Measurements from ENCODE around the gene ANKRD65.
"Not testable (repeated sequence)": the region's sequence is repeated elsewhere in the genome, so short reads cannot be mapped to it uniquely, and the experiment has no call there.

The ANKRD65 gene

GRCh38 chr1:1415751-1416150 lies 5.3 kb downstream of the ANKRD65 start:
- DNase-seq (ENCODE audit: low read depth): no peak

GRCh38 chr1:1412311-1412902 lies 8.7 kb downstream of the ANKRD65 start:
- not testable (repeated sequence) for DNase-seq (ENCODE audit: low read depth)

- no peak for DNase-seq (ENCODE audit: low read depth)
Measured at GRCh38 chr1:1411626-1412025, 9.4 kb downstream of the ANKRD65 start.

GRCh38 chr1:1410238-1410637 lies 10.8 kb downstream of the ANKRD65 start:
- not testable (repeated sequence) for DNase-seq (ENCODE audit: low read depth)

GRCh38 chr1:1407636-1408318 lies 13.3 kb downstream of the ANKRD65 start:
- DNase-seq (ENCODE audit: low read depth): no peak

GRCh38 chr1:1406821-1407635 lies 14.0 kb downstream of the ANKRD65 start, which contains the start of gene MRPL20:
MRPL20 (minus strand) TSS chr1:1407293; CDS start chr1:1407217, 76 bp downstream.
- peak; percentile 94 for DNase-seq (ENCODE audit: low read depth)

GRCh38 chr1:1406101-1406820 lies 14.8 kb downstream of the ANKRD65 start:
- no peak for DNase-seq (ENCODE audit: low read depth)

GRCh38 chr1:1403653-1404052 lies 17.4 kb downstream of the ANKRD65 start:
- DNase-seq (ENCODE audit: low read depth): no peak

- not testable (repeated sequence) for DNase-seq (ENCODE audit: low read depth)
Measured at GRCh38 chr1:1402901-1403392, 18.1 kb downstream of the ANKRD65 start.

GRCh38 chr1:1402072-1402900 lies 18.8 kb downstream of the ANKRD65 start:
- no peak for DNase-seq (ENCODE audit: low read depth)

- DNase-seq (ENCODE audit: low read depth): no peak
Measured at GRCh38 chr1:1401457-1402010, 19.5 kb downstream of the ANKRD65 start.

GRCh38 chr1:1400576-1401456 lies 20.3 kb downstream of the ANKRD65 start:
- DNase-seq (ENCODE audit: low read depth): no peak

GRCh38 chr1:1399872-1400575 lies 21.1 kb downstream of the ANKRD65 start:
- no peak for DNase-seq (ENCODE audit: low read depth)

- peak; percentile 99 for DNase-seq (ENCODE audit: low read depth)
Measured at GRCh38 chr1:1399187-1399871, 21.7 kb downstream of the ANKRD65 start, which contains the start of gene CCNL2. CCNL2 (minus strand) TSS chr1:1399335; CDS start chr1:1399306, 29 bp downstream.

GRCh38 chr1:1398677-1399186 lies 22.3 kb downstream of the ANKRD65 start:
- no peak for DNase-seq (ENCODE audit: low read depth)

- no peak for DNase-seq (ENCODE audit: low read depth)
Measured at GRCh38 chr1:1397839-1398523, 23.1 kb downstream of the ANKRD65 start.

GRCh38 chr1:1395166-1395565 lies 25.9 kb downstream of the ANKRD65 start:
- DNase-seq (ENCODE audit: low read depth): no peak
